GM18526 (cell line): Measurements from ENCODE around the gene NDUFS7.

Experiments
- POLR2A ChIP-seq: IDR thresholded peaks from 3 replicates; pipeline ENCODE4 v1.6.1; 2011; ENCODE audit not compliant: insufficient read length; ENCODE audit errors: extremely low read depth

NDUFS7 gene

DNA sequence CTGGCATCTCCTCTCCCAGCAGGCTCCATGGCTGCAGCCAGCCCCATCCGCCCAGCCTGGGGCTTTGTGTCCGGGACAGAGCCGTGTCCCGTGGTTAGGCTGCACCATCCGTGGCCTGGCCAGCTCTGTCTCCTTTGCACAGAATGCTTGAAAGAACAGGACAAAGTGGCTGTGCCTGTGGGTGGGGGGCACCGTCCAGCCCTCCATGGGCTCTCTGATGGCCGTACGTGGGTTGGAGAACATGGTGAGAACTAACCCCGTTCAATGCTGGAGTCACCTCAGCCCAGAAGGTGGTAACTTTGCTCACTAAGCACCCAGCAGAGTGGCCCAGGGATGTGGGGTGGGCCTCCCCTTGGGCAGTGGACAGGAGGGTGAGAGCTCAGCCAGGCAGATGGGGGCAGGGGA, 57.3 kb downstream of the NDUFS7 start:
- no peak for TF ChIP-seq POLR2A

DNA sequence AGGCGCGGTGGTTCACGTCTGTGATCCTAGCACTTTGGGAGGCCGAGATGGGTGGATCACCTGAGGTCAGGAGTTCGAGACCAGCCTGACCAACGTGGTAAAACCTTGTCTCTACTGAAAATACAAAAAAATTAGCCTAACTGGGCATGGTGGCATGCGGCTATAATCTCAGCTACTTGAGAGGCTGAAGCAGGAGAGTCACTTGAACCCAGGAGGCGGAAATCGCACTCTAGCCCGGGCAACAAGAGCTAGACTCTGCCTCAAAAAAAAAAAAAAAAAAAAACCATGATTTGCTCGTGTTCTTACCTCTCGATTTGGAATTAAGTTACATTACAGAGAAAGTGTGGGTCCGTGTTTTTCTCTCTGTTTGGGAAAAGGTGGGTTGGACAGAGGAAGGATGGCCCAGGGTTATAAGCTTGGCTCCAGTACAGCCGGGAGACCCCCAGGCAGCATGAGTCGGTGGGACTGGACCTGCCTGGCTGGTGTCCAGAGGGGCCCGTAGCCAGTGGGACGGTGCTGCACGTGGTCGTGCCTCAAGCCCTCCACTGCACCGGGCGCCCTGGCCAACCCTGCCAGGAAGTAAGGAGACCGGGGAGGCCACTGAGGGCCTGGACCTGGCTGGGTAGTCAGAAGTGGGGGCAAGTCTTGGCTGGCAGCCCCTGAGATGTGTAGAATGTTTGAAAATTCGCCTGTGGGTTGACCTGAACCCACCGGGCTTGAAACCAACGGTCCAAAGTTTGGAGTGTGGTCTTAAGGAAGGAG, 58.2 kb downstream of the NDUFS7 start:
- no peak for TF ChIP-seq POLR2A
